Smooth muscle cell of the brain vasculature (primary cell): Measurements from ENCODE around the gene SP7.
A peak's percentile ranks its signal among the peaks of the same experiment; 100 is the strongest.
"Not testable (repeated sequence)": the region's sequence is repeated elsewhere in the genome, so short reads cannot be mapped to it uniquely, and the experiment has no call there.

Experiments
- DNase-seq: peaks from one replicate; pipeline ENCODE4 v3.0.0-alpha.2; 2012; ENCODE audit warnings: low read depth, low spot score

The SP7 gene

GRCh38 chr12:53336181-53336681 lies at the start of gene SP7:
SP7 (minus strand) TSS chr12:53336354; CDS start chr12:53335646, 708 bp downstream.
- no peak for DNase-seq

- DNase-seq: no peak
Measured at GRCh38 chr12:53383258-53383657, 47.1 kb upstream of the SP7 start.

DNA sequence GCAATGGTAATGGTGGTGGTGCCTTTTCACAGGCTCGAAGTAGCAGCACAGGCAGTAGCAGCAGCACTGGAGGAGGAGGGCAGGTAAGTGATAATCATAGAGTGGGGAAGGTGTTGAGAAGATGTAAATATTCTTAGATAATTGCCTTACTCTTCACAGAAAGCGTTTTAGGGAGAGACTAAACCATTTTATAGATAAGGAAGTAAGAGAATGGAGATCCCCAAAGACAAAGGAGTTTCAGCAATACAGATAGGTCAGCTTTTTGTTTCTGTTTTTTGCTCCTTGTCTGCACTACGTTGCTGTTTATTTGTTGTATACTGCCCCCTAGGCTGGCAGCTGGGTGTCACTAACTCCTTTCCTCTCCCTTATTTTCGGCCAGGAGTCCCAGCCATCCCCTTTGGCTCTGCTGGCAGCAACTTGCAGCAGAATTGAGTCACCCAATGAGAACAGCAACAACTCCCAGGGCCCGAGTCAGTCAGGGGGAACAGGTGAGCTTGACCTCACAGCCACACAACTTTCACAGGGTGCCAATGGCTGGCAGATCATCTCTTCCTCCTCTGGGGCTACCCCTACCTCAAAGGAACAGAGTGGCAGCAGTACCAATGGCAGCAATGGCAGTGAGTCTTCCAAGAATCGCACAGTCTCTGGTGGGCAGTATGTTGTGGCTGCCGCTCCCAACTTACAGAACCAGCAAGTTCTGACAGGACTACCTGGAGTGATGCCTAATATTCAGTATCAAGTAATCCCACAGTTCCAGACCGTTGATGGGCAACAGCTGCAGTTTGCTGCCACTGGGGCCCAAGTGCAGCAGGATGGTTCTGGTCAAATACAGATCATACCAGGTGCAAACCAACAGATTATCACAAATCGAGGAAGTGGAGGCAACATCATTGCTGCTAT lies 45.8 kb upstream of the SP7 start:
- no peak for DNase-seq

- no peak for DNase-seq
Measured at GRCh38 chr12:53380794-53381730, 44.9 kb upstream of the SP7 start.

DNA sequence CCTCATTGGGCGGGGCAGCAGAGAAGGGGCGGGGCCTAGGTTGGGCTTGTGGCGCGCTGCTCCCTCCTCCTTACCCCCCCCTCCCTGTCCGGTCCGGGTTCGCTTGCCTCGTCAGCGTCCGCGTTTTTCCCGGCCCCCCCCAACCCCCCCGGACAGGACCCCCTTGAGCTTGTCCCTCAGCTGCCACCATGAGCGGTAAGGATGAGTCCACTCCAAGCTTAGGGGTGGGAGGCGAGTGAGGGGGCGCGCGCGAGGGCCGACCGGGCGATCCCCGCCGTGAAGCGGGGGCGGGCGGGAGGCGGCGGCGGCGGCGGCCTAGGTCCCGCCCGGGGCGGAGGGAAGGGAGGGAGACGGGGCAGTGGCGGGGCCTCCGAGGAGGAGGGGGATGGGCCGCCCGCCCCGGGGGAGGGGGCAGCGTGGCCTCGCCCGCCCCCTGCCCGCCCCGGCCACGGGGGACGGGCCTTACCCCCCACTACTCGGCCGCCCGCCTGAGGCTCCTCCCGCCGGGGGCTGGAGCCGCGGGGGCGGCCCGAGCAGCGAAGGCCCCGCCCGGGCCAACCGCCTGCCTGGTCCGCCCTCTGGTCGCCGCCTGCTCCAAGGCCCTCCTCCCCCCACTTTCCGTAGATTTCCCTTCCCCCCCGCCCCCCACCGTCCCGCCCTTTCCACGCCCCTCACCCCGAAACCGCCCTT lies 44.1 kb upstream of the SP7 start, which contains the start of gene SP1:
SP1 (plus strand) TSS at position 73 of the 690 bp plus-strand sequence; CDS start at position 189, 116 bp downstream.
- DNase-seq: peak; percentile 79

- peak; percentile 100 for DNase-seq
Measured at GRCh38 chr12:53379389-53380103, 43.4 kb upstream of the SP7 start.

- DNase-seq: no peak
Measured at GRCh38 chr12:53378724-53379388, 42.7 kb upstream of the SP7 start.

GRCh38 chr12:53378222-53378621 lies 42.1 kb upstream of the SP7 start:
- no peak for DNase-seq

DNA sequence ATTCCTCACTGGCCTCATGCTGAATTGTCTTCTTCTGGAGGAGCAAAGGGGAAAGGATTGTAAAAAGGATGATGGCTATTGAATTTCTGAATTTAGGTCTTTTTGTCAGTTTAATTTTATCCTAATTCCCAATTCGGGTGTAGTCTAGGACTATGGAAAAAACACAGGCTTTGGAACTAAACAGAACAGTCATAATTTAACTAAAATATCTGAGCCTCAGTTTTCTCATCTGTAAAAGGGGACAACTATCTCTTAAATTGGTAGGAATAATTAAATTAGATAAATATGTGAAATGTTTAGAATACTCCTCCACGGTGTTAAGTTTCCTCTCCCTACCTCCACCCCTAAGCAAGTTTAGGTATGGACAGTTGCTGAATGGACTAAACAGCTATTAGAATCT lies 40.6 kb upstream of the SP7 start:
- DNase-seq: no peak

- DNase-seq: not testable (repeated sequence)
Measured at GRCh38 chr12:53374277-53374676, 38.1 kb upstream of the SP7 start.

DNA sequence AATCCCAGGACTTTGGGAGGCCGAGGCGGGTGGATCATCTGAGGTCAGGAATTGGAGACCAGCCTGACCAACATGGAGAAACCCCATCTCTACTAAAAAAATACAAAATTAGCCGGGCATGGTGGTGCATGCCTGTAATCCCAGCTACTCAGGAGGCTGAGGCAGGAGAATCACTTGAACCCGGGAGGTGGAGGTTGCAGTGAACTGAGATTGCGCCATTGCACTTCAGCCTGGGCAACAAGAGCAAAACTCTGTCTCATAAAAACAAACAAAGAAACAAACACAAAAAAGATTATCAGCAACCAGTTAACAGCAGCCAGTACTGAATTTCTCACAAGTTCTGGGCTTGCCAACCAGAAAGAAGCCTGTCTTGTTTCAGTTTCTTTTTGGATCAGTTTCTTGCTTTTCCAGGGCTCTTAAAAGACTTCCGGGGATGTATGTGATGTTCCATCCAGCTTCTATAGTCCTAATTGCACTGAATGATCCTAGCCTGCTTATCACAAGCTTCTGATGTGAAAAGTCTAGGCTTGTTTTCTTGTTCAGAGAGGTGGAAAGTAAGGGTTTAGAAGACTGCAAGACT lies 37.5 kb upstream of the SP7 start:
- not testable (repeated sequence) for DNase-seq

DNA sequence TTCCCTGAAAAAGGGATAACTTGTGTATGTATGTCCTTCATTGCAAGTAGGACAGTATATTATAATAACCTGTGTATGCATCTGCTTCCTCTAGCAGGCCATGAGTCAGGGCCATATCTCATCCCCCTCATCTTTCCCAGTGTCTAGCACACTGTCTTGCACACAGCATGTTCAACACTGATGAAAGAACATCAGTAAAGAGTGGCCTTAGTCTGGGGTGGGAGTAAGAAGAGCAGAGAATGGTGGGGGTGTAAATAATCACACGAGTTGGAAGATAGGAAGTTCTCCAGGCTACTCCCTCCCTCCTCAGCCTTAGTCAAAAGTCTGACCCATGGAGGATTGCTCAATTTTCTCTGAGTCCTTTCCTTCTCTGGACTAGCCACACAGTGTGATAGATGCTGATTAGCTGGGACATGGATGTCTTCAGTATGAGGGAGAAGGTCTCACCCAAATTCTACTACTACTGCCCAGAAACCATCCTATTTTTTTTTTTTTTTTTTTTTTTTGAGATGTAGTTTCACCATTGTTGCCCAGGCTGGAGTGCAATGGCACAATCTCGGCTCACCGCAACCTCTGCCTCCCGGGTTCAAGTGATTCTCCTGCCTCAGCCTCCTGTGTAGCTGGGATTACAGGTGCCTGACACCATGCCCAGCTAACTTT lies 29.2 kb upstream of the SP7 start:
- no peak for DNase-seq

- DNase-seq: not testable (repeated sequence)
Measured at GRCh38 chr12:53361638-53362037, 25.5 kb upstream of the SP7 start.

- no peak for DNase-seq
Measured at GRCh38 chr12:53358836-53359419, 22.8 kb upstream of the SP7 start.

- DNase-seq: no peak
Measured at GRCh38 chr12:53355121-53355520, 19.0 kb upstream of the SP7 start.

DNA sequence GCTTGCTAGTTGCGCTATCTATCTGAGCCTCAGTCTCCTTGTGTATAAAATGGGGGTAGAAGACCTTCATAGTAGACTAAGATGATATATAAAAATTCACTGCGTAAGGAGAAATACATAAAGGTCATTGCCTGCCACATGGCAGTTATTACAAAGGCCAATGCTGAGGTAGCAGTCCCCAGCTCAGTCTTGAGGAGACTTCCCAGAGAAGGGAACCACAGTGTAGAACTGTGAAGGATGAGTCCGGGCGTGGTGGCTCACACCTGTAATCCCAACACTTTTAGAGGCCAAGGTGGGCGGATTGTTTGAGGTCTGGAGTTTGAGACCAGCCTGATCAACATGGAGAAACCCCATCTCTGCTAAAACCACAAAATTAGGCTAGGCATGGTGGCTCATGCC lies 17.1 kb upstream of the SP7 start:
- no peak for DNase-seq

GRCh38 chr12:53352331-53353256 lies 16.4 kb upstream of the SP7 start:
- DNase-seq: peak; percentile 77

- DNase-seq: no peak
Measured at GRCh38 chr12:53347905-53348304, 11.8 kb upstream of the SP7 start.
